ENCODE results near the gene SAV1. TPM values are rescaled to one million over a fixed set of nuclear protein-coding genes. Genes with fewer than 3 reads are reported as not detected.

Gene SAV1
- total and polyA plus RNA-seq, 10 of the 15 experiments (the other 5 are each of a cell fraction or from before 2014, with no cell fraction given): 10.1 to 29.1 (median 20.4) TPM

- no peak for TF ChIP-seq NFYA (IDR thresholded peaks at IDR 0.05; ENCODE audit: borderline replicate concordance, low read depth, low read length)
- no peak for TF ChIP-seq NR2C2 (IDR thresholded peaks at IDR 0.05; ENCODE audit: borderline replicate concordance, control insufficient read depth, insufficient read length, low read depth)
- no peak for TF ChIP-seq CTCF (IDR thresholded peaks at IDR 0.05 in 2 of 3, conservative IDR thresholded peaks at IDR 0.05 in 1 of 3; ENCODE audit: control insufficient read depth in 2 of 3, extremely low read depth in 1 of 3, insufficient read depth in 1 of 3, low read depth in 3 of 3, low read length in 3 of 3)
- no peak for TF ChIP-seq ZNF24 (IDR thresholded peaks at IDR 0.05)
- no peak for TF ChIP-seq TCF7 (IDR thresholded peaks at IDR 0.05; ENCODE audit: borderline replicate concordance)
Observed at GRCh38 chr14:50594577-50595316, 73.4 kb downstream of the SAV1 start (continued).

GRCh38 chr14:50590464-50590863 is 77.6 kb downstream of the SAV1 start:
- Histone ChIP-seq H3K4me2 (ENCODE audit: control insufficient read depth, insufficient read depth) (no peak overlapping the region), H3K4me3 (no peak overlapping the region), H3K9me3 (replicated peaks; ENCODE audit: control insufficient read depth, insufficient read depth, low read length) (no peaks in the 10 kb centered on the region), H4K20me1 (ENCODE audit: control insufficient read depth, insufficient read depth) (no peaks in the 10 kb centered on the region), H3K36me3 (ENCODE audit: control insufficient read depth in 2 of 2, insufficient read depth in 2 of 2, low read length in 1 of 2) (no peaks in the 10 kb centered on the region), H3K4me1 (ENCODE audit: control insufficient read depth, insufficient read depth, low read length) (no peaks in the 10 kb centered on the region), H3K27ac (ENCODE audit: control insufficient read depth, insufficient read depth) (no peak overlapping the region), H2AFZ (ENCODE audit: control insufficient read depth, low read depth, low read length) (no peak overlapping the region), H3K9ac (ENCODE audit: control insufficient read depth, insufficient read depth, low read length) (no peak overlapping the region), H3K79me2 (ENCODE audit: control insufficient read depth, insufficient read depth, low read length) (no peaks in the 10 kb centered on the region), H3K27me3 (replicated peaks in 1 of 2; ENCODE audit: control insufficient read depth in 2 of 2, insufficient read depth in 2 of 2, low read length in 1 of 2) (no peaks in the 10 kb centered on the region)
- no peak for TF ChIP-seq ZNF274 (IDR thresholded peaks at IDR 0.05; ENCODE audit: insufficient read depth, insufficient read length)
- TF ChIP-seq TCF7 (IDR thresholded peaks at IDR 0.05; ENCODE audit: borderline replicate concordance): no peak
- no peak for TF ChIP-seq HDAC2 (IDR thresholded peaks at IDR 0.05)
- no peak for TF ChIP-seq KAT2A (conservative IDR thresholded peaks at IDR 0.05; ENCODE audit: control insufficient read depth, low read depth, low read length)
- TF ChIP-seq ATF2 (IDR thresholded peaks at IDR 0.05; ENCODE audit: low read length): no peak
- TF ChIP-seq E4F1 (IDR thresholded peaks at IDR 0.05; ENCODE audit: borderline replicate concordance, partially characterized antibody): no peak
- no peak for TF ChIP-seq ATF3 (IDR thresholded peaks at IDR 0.05; ENCODE audit: borderline replicate concordance, extremely low read depth, low read depth, low read length)
- DNase-seq (ENCODE audit: low read depth, low spot score) (no peak), FAIRE-seq (no peak), ATAC-seq (no peak)
- ChIA-PET SMC1A (ENCODE audit: uncharacterized antibody, unreplicated experiment) (interaction anchor here (0.9 to 1.7 kb wide), 3 partner anchors 11 to 87 kb away, joined by 3 to 5 read pairs (median 3); no protein-coding TSS in a partner anchor), CTCF (interaction anchor here (0.8 to 1.3 kb wide), 4 partner anchors 10 to 187 kb away, joined by 3 to 4 read pairs (median 3); no protein-coding TSS in a partner anchor), POLR2A (no interaction called here), RAD21 (ENCODE audit: unreplicated experiment) (no interaction called here)
- no TSS peak for BruUV-seq (replicated peaks)
- in situ Hi-C loops (cut with MboI): no loop called here
- intact Hi-C loops (cut with micrococcal nuclease; ENCODE audit: unreplicated experiment): no loop called here
- WGBS (ENCODE audit: insufficient coverage, insufficient replicate concordance, low lambda C conversion rate, missing lambda C conversion rate): 12% methylated on average over 2 of the region's 2 CpGs

All from GM12878 (cell line).